ENCODE measurements around the gene ZNF10. TPM values are rescaled to one million over a fixed set of nuclear protein-coding genes. Genes with fewer than 3 reads are reported as not detected.

ZNF10 gene
- total RNA-seq, 3 donors from 2014 or later = 5.4 to 13.8 (median 6.1) TPM

GRCh38 chr12:133204264-133204603, 73.8 kb downstream of the ZNF10 start:
- Histone ChIP-seq H3K9me3 (peaks cover 98% of the 10 kb centered on the region), H3K36me3 (ENCODE audit: low read depth) (peaks cover 17% of the 10 kb centered on the region), H3K4me1 (ENCODE audit: low read depth) (no peaks in the 10 kb centered on the region), H3K4me3 (no peak overlapping the region)
- DNase-seq (no peak), ATAC-seq (no peak)
- no peak for TF ChIP-seq CTCF (IDR thresholded peaks at IDR 0.05)
- intact Hi-C loops (cut with DNase I, micrococcal nuclease) = no loop called here

- no peak for TF ChIP-seq CTCF (IDR thresholded peaks at IDR 0.05)
- ATAC-seq = no peak
- Histone ChIP-seq H3K36me3 (ENCODE audit: low read depth) (peaks cover 10% of the 10 kb centered on the region), H3K4me1 (ENCODE audit: low read depth) (no peaks in the 10 kb centered on the region), H3K9me3 (peaks cover 100% of the 10 kb centered on the region), H3K4me3 (no peak overlapping the region)
- DNase-seq = no peak
- intact Hi-C loops (cut with DNase I, micrococcal nuclease) = no loop called here
These were observed 76.0 kb downstream of the ZNF10 start for GRCh38 chr12:133206390-133206789.

Other genes with a start within 250 kb of the ZNF10 start
- gene CHFR, start 243.0 kb upstream of the ZNF10 start, total RNA-seq = 10 to 100 TPM; 50.6 to 65.9 (median 50.7) TPM
- 10 to 100 TPM in 1 of 3 donors, 1 to 10 TPM in 2; 7.9 to 19.0 (median 8.0) TPM for gene ZNF605, start 174.3 kb upstream of the ZNF10 start, total RNA-seq
- gene ZNF26, start 144.3 kb upstream of the ZNF10 start, total RNA-seq = 10 to 100 TPM in 1 of 3 donors, 1 to 10 TPM in 2; 8.1 to 13.4 (median 8.3) TPM
- gene ZNF84, start 93.1 kb upstream of the ZNF10 start, total RNA-seq = 10 to 100 TPM; 14.1 to 35.2 (median 21.3) TPM
- 10 to 100 TPM; 10.7 to 14.1 (median 12.2) TPM for gene ZNF140, start 49.7 kb upstream of the ZNF10 start, total RNA-seq
- 1 to 10 TPM; 1.4 to 4.3 (median 2.3) TPM for gene ZNF891, start 353 bp upstream of the ZNF10 start, total RNA-seq
- gene ZNF268, start 50.9 kb downstream of the ZNF10 start, total RNA-seq = 10 to 100 TPM; 13.8 to 19.6 (median 19.4) TPM
- gene ANHX, start 105.2 kb downstream of the ZNF10 start, total RNA-seq = not detected

All from mucosa of descending colon (tissue), 3 donors.